SIG-M5 (cell line): ENCODE data around the gene BABAM2.

Experiments
- DNase-seq: peaks from one replicate; lab custom pipeline; 2025; lab: John Stamatoyannopoulos, UW

BABAM2 gene

DNA sequence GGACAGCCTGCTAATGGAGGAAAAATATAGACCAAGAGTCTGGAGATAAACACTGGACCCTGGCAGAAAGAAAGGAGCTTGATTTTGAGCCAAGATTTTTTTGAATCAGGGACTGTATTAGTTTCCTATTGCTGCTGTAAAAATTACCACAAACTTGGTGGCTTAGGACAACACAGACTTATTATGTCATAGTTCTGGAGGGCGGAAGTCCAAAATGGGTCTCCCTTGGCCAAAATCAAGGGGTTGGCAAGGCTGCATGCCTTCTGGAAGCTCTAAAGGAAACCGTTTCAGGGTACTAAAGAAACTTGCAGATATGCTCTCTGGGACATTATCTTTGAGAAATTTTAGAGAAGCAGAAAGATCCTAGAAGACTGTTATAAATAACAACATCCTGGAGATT lies 140.1 kb downstream of the BABAM2 start:
- no peak for DNase-seq

- no peak for DNase-seq
Observed at GRCh38 chr2:28032816-28033215, 142.3 kb downstream of the BABAM2 start.

DNA sequence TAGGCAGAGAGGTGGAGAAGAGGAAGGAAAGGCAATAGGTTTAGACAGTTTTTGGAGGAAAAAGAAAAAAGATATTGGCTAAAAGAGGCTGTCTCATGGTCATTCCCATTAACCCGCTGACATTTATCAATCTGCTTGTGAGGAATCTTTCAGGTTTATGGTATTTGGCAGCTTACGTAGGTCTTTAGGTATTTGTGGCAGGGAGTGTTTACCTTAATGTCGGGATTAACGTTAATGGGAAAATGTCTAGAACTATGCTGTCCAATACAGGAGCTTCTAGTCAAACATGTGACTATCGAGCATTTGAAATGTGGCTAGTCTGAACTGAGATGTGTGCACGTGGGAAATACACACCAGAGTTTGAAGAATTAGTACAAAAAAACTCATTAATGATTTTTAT lies 144.2 kb downstream of the BABAM2 start:
- no peak for DNase-seq

GRCh38 chr2:28035163-28035690 lies 144.7 kb downstream of the BABAM2 start:
- no peak for DNase-seq

DNA sequence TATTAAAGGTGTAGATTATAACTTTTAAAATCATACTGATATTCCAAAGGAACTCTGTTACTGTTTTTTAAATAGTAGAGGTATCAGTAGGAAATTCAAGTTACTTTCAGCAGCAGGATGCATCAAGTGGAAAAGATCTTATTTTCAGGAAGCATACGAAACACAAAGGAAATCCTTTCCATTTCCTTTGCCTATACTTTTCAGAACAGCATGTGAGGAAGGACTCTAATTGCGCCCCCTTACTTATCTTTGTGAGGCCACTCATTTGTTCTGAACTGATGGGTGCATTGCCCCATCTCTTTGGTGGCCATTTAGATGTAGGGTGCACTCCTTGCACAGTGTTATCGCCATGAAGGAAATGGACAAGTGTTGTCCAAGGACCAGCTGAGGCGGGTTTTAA lies 145.3 kb downstream of the BABAM2 start:
- no peak for DNase-seq

DNA sequence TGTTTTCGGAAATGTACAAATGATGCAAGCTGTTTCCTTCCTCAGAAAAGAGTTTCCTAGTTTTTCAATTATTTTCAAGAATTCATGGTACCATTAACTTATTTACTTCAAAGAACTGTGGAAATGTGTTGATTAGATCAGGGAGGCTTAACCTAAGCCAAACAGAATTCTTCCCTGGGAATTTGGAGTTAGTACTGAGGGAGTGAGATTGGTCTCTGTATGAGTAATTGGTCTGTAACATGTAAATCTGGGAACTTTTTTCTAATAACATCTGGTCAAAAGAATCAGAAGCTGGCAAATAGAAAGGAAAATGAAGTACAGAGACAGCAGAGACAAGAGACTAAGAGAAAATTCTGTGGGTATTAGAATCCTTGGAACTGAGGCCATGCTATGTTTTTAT lies 145.8 kb downstream of the BABAM2 start:
- DNase-seq, result no peak

DNA sequence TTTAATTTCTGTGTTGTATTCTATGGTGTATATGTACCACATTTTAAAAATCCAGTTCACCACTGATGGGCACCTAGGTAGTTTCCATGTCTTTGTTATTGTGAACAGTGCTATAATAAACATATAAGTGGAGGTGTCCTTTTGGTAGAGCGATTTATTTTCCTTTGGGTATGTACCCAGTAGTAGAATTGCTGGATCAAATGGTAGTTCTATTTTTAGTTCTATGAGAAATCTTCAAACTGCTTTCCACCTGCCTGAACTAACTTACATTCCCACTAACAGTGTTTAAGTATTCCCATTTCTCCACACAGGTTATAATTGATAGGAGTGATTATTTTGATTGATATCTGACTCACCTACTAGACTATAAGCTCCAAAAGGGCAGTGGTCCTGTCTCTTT lies 148.2 kb downstream of the BABAM2 start:
- DNase-seq, result no peak

DNA sequence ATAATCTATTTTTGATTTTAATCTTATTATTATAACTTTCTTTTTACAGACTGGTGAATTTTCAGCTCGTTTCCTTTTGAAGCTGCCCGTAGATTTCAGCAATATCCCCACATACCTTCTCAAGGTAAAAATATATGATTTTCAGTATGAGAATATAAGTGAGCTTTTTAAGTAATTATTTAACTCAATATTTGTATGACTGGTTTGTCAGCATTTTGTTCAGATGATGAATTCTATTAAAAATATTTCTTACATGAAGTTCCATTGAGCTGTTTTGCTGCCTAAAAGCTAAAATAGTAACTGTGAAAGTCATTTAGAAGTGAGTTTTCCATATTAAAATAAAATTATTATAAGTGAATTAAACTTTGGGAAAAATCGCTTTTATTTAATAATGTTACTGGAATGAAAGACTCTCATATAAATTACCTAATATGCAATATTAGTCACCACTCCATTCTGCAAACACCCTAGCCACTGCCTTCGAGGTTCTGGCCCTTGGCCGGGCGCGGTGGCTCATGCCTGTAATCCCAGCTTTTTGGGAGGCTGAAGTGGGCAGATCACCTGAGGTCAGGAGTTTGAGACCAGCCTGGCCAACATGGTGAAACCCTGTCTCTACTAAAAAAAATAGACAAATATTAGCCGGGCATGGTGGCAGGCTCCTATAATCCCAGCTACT lies 155.3 kb downstream of the BABAM2 start:
- DNase-seq, result no peak

DNA sequence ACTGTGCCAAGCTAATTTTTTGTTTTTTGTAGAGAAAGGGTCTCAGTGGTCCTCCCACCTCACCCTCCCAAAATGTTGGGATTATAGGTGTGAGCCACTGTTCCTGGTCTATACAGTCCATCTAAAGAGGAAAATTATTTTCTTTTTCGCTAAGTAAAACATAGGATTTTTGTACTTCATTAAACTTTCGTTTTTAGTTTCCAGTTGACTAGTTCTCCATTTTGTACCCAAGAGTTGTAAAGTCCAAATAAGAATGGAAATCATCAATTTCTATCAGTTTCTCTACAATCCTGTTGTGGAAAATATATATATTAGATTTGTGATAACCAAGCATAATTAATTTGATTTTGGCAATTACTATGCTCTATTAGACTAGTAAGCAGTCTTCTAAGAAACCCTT lies 156.4 kb downstream of the BABAM2 start:
- no peak for DNase-seq

GRCh38 chr2:28047681-28048080 lies 157.2 kb downstream of the BABAM2 start:
- DNase-seq, result no peak

DNA sequence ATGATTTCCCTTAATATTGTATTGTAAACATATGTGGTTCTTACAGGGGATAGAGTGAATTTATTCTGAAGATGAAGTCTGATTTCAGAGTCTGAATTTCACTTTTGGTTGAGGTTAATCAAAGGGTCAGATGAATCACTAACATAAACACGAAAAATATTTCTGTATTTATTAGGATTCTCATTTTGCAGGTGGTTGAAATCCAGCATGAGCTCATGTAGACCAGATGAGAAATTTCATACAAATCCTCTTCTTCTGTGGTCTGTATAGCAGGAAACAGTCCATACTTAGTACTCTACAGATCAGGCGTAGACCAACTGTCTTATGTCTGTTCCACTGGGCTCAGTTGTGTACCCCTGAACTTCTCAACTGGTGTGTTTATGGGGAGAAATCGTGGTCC lies 157.8 kb downstream of the BABAM2 start:
- DNase-seq, result no peak

GRCh38 chr2:28049416-28049815 lies 158.9 kb downstream of the BABAM2 start:
- no peak for DNase-seq

GRCh38 chr2:28049899-28050298 lies 159.4 kb downstream of the BABAM2 start:
- DNase-seq, result no peak

- no peak for DNase-seq
Observed at GRCh38 chr2:28052691-28053090, 162.2 kb downstream of the BABAM2 start.

- DNase-seq, result no peak
Observed at GRCh38 chr2:28053597-28053996, 163.1 kb downstream of the BABAM2 start.

DNA sequence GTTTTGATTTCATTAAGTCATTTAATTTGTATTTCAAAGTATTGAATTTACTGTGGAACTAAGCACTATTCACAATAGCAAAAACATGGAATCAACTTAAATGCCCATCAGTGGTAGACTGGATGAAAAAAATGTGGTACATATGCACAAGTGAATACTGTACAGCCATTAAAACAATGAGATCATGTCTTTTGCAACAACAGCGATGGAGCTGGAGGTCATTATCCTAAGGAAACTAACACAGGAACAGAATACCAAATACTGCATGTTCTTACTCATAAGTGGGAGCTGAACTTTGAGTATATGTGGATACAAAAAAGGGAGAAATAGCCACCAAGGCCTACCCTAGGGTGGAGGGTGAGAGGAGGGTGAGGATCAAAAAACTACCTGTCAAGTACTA lies 164.4 kb downstream of the BABAM2 start:
- no peak for DNase-seq

DNA sequence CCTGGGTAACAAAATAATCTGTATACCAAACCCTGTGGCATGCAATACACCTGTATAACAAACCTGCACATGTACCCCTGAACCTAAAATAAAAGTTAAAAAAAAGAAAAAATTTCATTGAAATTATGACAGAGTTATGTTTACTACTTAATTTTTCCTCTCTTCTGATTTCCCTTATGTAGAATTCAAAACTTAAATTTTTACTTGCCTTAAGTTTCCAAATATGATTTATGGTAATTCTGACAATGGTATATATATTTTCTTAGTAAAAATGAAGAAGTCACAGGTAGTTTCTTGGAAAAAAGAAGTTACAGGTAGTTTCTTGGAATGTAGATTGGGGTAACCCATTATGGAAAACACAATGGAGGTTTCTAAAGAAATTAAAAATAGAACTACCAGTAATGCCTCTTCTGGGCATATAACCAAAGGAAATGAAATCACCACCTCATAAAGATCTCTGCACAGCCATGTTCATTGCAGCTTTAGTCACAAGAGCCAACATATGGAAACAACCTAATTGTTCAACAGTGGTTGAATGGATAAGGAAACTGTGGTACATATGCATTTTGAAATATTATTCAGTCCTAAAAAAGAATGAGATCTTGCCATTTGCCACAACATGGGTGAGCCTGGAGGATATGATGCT lies 164.9 kb downstream of the BABAM2 start:
- no peak for DNase-seq

DNA sequence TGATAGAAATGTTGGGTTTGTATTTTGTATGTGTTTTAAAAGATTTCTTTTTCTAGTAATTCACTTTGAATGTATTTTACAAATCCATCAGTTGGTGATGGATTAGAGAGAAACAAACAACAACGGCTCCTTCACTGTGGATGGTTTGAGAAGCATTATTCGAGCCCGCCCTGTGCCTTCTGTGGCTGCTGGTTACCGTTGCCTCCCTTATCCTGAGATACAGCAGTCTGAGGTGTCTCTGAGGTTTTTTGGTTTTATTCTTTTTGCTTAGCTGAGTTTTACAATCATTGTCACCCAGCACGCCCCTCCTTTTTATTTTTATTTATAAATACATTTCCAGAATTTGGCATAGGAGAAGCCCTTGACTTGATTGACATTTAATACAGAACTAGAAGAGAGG lies 168.3 kb downstream of the BABAM2 start:
- DNase-seq, result no peak

- no peak for DNase-seq
Observed at GRCh38 chr2:28062867-28063266, 172.3 kb downstream of the BABAM2 start.

DNA sequence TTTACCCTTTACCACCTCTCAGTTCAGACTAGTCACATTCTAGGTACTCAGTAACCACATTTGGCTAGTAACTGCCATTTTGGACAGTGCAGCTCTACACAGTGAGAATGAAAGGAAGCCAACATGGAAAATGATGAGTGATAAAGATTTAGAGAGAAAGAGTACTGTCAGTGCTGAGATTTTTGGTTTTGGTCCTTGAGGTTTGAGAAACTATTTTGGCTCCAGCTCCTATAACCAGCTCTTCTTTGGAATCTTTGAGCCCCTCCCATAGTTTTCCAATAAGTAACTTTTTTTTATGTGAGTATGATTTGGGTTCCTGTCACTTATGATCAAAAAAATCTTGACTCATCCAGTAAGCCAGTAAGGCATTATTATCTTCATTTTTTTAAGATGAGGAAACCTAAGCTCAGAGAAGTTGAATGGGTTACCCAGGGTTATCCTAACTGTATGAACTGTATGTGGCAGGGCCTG lies 173.0 kb downstream of the BABAM2 start:
- no peak for DNase-seq

- no peak for DNase-seq
Observed at GRCh38 chr2:28067602-28068001, 177.1 kb downstream of the BABAM2 start.

GRCh38 chr2:28068088-28068487 lies 177.6 kb downstream of the BABAM2 start:
- DNase-seq, result no peak

- DNase-seq, result no peak
Observed at GRCh38 chr2:28068527-28068926, 178.0 kb downstream of the BABAM2 start.

- DNase-seq, result no peak
Observed at GRCh38 chr2:28071221-28071620, 180.7 kb downstream of the BABAM2 start.
